Superior temporal gyrus (tissue), 1 donor: ENCODE data around the gene VPS25.
"Not testable (repeated sequence)": the region's sequence is repeated elsewhere in the genome, so short reads cannot be mapped to it uniquely, and the experiment has no call there.

Experiments
- DNase-seq: peaks from one replicate; pipeline ENCODE4 v3.0.0-alpha.2; 2016; ENCODE audit errors: extremely low spot score

The VPS25 gene

GRCh38 chr17:42773290-42774035, at the start of gene VPS25:
TSS of gene VPS25 (plus strand) at chr17:42773449. CDS start at chr17:42773476, 27 bp downstream.
- peak; percentile 94 for DNase-seq

DNA sequence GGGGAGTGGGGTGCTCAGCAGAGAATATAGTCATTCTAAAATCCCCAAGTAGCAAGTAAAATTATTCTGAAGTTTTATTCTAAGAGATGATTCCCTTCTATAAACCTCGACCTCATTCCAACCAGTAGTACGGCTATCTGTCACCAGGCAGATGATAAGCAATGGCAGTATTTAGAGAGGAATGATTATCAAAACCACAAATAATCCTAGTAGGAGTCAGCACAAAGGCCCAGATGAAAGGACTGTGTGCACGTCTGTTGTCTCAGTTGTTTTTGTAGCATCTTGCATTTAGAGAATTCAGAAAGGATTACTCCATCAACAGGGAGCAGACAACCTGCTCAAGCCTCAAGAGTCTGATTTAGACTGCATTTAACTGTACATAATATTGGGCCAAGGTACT, 49.6 kb upstream of the VPS25 start:
- DNase-seq: no peak

- no peak for DNase-seq
Measured at GRCh38 chr17:42725143-42725542, 48.1 kb upstream of the VPS25 start.

- DNase-seq: no peak
Measured at GRCh38 chr17:42740699-42741098, 32.5 kb upstream of the VPS25 start.

GRCh38 chr17:42742916-42743315, 30.3 kb upstream of the VPS25 start:
- DNase-seq: not testable (repeated sequence)

DNA sequence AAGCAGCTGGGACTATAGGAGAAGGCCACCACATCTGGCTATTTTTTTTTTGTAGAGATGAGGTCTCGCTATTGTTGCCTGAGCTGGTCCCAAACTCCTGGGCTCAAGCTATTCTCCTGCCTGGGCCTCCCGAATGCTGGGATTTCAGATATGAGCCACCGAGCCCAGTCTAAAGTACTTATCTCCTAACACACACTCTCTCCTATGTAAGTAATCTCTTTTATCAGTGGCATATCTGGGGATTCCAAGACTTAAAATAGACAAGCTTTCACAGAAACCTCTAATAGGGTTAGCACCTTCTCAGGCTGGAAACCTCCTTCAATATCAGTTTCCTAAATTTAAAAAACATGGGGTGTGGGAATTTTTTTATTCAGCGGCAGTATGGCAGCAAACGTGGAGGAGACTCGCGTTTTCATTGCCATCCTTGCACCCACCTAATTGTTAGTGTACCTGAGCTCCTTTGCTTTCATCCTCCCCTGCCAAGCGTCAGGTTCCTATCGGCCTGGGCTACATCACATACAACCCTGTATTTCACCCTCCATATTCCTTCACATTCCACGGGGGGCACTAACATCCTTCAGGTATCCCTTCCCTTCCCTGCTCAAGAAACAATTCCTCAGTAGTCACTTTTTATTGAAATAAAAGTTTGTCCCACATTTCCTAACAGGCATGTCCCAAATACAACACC, 29.5 kb upstream of the VPS25 start:
- DNase-seq: no peak

GRCh38 chr17:42744283-42744805, 28.9 kb upstream of the VPS25 start:
- DNase-seq: peak; percentile 56

DNA sequence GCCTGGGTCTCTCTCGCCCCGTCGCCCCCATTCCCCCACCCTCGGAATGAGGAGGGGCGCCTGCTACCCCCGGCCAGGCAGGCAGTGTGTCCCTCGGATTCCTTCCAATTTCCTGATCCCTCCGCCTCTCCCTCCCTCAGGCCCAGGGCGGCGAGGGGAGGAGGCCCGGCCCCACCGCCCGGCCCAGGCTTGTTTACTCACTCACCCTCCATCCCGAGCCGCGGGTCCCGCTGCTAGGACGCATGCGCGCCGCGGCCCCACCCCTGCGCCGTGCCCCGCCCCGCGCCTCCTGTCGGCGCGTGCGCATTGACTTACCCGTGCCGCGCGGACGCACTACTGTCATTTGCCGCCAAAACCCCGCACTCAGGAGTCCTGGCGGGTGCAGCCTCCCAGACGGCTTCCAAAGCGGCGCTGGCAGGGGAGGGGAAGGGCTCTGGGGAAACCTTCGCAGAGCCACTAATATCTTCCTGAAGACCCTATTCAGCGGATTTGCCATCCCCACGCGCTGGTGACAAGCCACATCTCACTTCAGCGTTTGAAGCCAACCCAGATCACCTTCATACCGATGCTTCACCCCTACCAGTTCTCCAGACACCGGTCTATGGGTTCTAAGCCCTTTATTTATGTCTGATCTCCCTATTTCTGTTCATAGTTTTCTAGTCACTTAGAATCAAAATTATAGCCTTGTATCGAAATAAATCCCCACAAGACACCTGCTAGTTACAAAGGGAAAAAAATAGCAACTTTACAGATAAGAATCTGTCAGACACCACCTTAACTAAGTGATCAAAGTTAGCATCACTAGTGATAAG, 28.2 kb upstream of the VPS25 start, which contains the start of gene EZH1:
Gene EZH1 (minus strand): TSS at position 235 of the 812 bp plus-strand sequence. CDS start 16,099 bp downstream, outside the sequence.
- DNase-seq: peak; percentile 92

DNA sequence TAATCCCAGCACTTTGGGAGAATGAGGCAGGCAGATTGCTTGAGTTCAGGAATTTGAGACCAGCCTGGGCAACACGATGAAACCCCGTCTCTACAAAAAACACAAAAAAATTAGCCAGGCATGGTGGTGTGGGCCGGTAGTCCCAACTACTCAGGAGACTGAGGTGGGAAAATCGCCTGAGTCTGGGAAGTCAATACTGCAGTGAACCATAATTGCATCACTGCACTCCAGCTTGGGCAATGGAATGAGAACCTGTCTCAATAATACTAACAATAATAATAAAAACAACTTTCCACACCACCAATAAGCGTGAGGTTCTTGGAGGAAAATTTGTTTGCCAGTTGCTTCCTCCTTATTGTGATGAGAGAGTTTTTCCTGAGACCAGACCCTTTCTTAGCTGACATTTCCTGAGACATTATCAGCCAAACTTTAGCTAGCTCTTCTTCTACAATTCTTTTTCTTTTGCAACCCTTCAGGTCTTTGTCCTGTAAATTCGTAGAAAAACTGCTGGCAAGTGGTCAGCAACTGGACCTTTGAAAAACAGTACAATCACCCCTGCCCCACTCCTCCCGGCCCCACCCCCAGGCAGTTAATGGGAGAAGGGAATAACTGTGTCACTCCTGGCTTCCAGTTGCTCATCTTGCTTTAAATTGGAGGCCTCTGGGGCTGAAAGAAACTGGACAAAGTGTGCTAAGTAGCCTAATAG, 24.9 kb upstream of the VPS25 start:
- no peak for DNase-seq

GRCh38 chr17:42748908-42749798, 24.1 kb upstream of the VPS25 start:
- peak; percentile 18 for DNase-seq

DNA sequence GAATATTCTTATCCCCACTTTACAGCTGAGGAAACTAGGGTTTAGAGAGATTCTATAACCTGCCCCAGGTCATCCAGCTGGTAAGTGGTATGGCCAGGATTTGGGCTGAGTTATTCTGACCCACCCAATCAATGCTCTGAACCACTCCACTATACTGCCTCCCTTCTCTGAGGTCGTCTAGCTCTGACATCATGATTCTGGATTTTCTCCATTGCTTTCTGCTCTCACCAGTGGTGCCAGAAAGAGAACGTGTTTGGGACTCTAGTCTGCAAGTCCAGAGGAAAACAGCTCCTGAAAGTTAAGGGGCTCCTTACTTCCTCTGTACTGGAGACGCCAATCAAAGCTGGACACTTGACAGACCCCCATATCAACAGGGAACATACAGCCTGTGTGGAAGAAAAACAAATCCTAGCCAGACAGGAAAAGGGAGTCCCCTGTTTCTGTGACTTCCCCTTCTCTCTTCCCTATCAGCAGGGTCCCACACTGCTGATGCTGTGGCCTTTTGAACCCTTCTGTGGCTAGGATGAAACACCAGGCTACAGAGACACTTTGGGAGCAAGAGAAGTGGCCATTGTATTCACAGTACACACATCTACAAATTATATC, 22.4 kb upstream of the VPS25 start:
- no peak for DNase-seq

DNA sequence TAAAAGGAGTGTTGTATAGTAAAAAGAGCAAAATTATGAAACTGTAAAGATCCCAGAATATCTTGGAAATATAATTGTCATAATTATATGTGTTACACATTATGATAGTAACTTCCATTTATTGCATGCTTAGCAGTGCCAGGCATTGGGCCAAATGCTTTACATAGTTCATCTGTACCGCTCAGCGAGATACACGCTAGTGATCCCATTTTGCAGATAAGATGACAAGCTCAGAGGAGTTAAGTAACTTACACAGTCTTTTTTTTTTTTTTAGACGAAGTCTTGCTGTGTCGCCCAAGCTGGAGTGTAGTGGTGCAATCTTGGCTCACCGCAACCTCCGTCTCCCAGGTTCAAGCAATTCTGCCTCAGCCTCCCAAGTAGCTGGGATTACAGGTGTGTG, 21.6 kb upstream of the VPS25 start:
- no peak for DNase-seq

DNA sequence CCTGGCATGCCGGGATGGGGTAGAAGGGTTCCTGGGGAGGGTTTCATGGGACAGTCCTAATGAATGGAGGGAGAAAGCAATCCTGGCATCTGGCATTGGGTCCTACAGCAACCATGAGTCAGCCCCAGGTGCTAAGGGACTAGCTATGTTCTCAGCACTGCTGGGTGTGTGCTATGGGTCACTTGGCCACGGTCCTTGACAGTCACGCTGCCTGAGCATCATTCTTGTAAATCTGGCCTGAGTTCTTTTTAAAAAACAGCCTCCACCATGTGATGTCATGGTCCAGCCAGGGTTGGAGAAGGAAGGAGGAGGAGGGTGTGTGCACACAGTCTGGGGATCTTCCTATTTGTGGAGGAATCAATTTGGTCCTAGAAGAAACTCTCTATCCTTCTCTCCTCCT, 18.5 kb upstream of the VPS25 start:
- DNase-seq: no peak

- no peak for DNase-seq
Measured at GRCh38 chr17:42759982-42760651, 13.1 kb upstream of the VPS25 start.

DNA sequence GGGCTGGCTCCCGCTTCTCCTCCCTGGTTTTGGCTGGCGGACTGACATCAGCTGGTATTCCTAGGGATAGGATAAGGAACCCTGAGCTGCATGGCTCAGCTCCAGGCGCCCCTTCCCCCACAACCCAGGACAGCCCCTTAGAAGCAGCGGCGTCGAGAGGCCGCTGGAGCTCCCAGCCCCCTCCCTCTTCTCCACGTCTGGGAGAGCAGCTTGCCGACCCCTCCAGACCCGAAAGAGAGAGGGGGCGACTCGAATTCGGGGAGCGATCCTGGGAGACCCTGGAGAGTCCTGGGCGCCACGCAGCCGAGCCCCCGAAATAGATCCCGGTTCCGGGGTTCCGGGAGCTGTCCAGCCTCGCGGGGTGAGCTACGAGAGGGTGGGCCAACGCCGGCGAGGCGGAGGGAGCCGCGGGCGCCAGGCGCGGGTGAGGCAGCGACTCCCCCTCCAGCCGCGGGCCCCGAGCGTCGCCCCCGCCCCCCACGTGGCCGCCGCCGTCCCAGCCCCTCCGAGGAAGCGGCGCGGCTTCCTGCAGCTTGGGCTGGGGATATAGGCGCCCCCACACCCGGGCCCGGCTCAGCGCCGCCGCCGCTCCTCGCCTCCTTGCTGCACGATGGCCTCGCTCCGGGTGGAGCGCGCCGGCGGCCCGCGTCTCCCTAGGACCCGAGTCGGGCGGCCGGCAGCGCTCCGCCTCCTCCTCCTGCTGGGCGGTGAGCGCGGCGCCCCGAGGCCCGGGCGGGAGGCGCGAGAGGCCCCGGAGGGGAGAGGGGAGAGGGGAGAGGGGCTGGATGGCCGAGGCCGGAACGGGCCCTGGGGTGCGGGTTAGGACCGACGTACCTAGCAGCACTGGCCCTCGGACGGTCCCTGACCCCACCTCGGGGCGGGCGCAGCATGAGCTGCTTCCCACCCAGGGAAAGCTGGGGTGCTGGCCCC, 12.3 kb upstream of the VPS25 start, which contains the start of gene RAMP2:
Gene RAMP2 (plus strand): TSS at position 576 of the 930 bp plus-strand sequence. CDS start 35 bp downstream, at position 611.
- DNase-seq: no peak

DNA sequence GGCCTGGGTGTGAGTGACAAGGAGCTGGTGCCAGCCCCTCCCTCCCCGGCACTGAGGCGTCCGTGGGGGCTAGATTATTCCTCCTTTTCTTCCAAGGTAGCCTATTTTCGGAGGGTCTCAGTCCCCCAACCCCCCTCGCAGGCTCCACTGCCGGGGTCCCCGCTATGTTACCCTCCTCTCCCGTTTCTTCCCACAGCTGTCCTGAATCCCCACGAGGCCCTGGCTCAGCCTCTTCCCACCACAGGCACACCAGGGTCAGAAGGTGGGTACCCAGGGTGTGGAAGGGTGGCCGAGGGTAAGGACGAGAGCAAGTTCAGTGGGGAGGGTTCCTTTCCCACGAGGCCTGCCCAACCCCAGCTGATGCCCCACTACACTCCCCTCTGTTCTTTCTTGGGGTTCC, 11.6 kb upstream of the VPS25 start:
- no peak for DNase-seq

DNA sequence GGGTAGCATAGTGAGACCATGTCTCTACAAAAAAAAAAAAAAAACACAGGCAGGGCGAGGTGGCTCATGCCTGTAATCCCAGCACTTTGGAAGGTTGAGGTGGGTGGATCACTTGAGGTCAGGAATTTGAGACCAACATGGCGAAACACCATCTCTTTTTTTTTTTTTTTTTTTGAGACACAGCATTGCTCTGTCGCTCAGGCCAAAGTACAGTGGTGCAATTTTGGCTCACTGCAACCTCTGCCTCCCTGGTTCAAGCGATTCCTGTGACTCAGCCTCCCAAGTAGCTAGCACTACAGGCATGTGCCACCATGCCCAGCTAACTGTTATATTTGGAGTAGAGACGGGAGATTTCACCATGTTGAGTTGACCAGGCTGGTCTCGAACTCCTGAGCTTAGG, 7.1 kb upstream of the VPS25 start:
- DNase-seq: no peak

- DNase-seq: no peak
Measured at GRCh38 chr17:42767512-42767911, 5.7 kb upstream of the VPS25 start.
